HCT116 (cell line): Measurements from ENCODE around the gene ARL15.

ENCODE experiments used
- CBX3 ChIP-seq: IDR thresholded peaks from 2 replicates; pipeline ENCODE4 v1.6.1; 2012; ENCODE audit warnings: low read depth
- EGR1 ChIP-seq: IDR thresholded peaks from 2 replicates; pipeline ENCODE4 v1.6.1; 2012; ENCODE audit warnings: low read depth
- ELF1 ChIP-seq: IDR thresholded peaks from 2 replicates; pipeline ENCODE4 v1.6.1; 2012; ENCODE audit warnings: low read depth, borderline replicate concordance
- EZH2 ChIP-seq: fragments of 200-600 bp; sonication (generic); IDR thresholded peaks from 2 replicates; pipeline ENCODE4 v1.6.1; 2017; ENCODE audit warnings: antibody characterized with exemption, mixed run types
- EZH2phosphoT487 ChIP-seq: fragments of 200-600 bp; IDR thresholded peaks from 2 replicates; pipeline ENCODE4 v1.6.1; 2018; ENCODE audit warnings: antibody characterized with exemption, borderline replicate concordance
- FOSL1 ChIP-seq: IDR thresholded peaks from 2 replicates; pipeline ENCODE4 v1.6.1; 2012; ENCODE audit warnings: low read depth
- POLR2A ChIP-seq: IDR thresholded peaks from 2 replicates; pipeline ENCODE4 v1.7.0; 2011; ENCODE audit warnings: borderline replicate concordance; ENCODE audit not compliant: insufficient read depth, insufficient read length; ENCODE audit errors: extremely low read depth
- POLR2AphosphoS5 ChIP-seq: IDR thresholded peaks from 2 replicates; pipeline ENCODE4 v1.6.1; 2011; ENCODE audit warnings: mild to moderate bottlenecking, low read depth, low read length, moderate library complexity
- SP1 ChIP-seq: IDR thresholded peaks from 2 replicates; pipeline ENCODE4 v1.6.1; 2012; ENCODE audit warnings: low read depth
- YY1 ChIP-seq: IDR thresholded peaks from 2 replicates; pipeline ENCODE4 v1.6.1; 2011; ENCODE audit warnings: low read length, low read depth, moderate library complexity, mild to moderate bottlenecking; ENCODE audit not compliant: insufficient replicate concordance; ENCODE audit errors: extremely low read depth
- ZBTB33 ChIP-seq: IDR thresholded peaks from 2 replicates; pipeline ENCODE4 v1.6.1; 2011; ENCODE audit warnings: mild to moderate bottlenecking, low read length, moderate library complexity; ENCODE audit not compliant: insufficient replicate concordance; ENCODE audit errors: extremely low read depth
- TF ChIP-seq, protein P1 (sequence below), 3 experiments: fragments of 200-600 bp in 1 of 3; sonication (generic) in 1 of 3; IDR thresholded peaks in 2 of 3; conservative IDR thresholded peaks in 1 of 3; 2 replicates each; pipeline ENCODE4 v1.5.1; 2012 to 2017; ENCODE audit warnings: low read depth in 2 of 3, low read length in 2 of 3, antibody characterized with exemption in 1 of 3, borderline replicate concordance in 1 of 3, control low read depth in 1 of 3, mild to moderate bottlenecking in 1 of 3, mixed read lengths in 1 of 3, mixed run types in 1 of 3, moderate library complexity in 1 of 3; ENCODE audit not compliant: insufficient read depth in 1 of 3

DNA sequence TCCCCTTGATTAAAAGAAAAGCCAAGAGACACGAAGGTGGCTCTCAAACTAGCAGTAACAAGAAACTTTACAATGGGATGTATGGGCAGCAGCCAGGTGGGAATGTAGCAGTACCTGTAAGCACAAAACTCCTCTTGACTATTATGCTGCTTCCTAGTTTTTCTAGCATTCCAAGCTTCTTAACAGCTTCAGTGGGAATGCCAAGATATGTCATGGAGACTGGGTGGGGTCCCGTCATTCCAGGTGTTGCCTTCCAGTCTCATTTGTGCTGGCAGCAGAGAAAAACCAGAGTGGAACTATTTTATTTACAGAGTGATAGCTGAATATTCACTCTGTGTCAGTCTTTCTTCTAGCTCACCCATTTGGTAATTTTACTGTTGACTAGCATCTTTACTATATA, 236.6 kb downstream of the ARL15 start:
- TF ChIP-seq POLR2AphosphoS5 (no peak), EZH2phosphoT487 (no peak), ELF1 (no peak), YY1 (no peak), CBX3 (no peak), ZBTB33 (no peak), EGR1 (no peak), EZH2 (no peak), POLR2A (no peak), SP1 (no peak), FOSL1 (no peak)
- TF ChIP-seq, protein P1, sequence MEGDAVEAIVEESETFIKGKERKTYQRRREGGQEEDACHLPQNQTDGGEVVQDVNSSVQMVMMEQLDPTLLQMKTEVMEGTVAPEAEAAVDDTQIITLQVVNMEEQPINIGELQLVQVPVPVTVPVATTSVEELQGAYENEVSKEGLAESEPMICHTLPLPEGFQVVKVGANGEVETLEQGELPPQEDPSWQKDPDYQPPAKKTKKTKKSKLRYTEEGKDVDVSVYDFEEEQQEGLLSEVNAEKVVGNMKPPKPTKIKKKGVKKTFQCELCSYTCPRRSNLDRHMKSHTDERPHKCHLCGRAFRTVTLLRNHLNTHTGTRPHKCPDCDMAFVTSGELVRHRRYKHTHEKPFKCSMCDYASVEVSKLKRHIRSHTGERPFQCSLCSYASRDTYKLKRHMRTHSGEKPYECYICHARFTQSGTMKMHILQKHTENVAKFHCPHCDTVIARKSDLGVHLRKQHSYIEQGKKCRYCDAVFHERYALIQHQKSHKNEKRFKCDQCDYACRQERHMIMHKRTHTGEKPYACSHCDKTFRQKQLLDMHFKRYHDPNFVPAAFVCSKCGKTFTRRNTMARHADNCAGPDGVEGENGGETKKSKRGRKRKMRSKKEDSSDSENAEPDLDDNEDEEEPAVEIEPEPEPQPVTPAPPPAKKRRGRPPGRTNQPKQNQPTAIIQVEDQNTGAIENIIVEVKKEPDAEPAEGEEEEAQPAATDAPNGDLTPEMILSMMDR (IDR thresholded peaks at IDR 0.05 in 2 of 3, conservative IDR thresholded peaks at IDR 0.05 in 1 of 3; ENCODE audit: borderline replicate concordance in 1 of 3, insufficient read depth in 1 of 3, low read depth in 2 of 3, low read length in 2 of 3), result no peak
